T-helper 1 cell treated with Interleukin-12 subunit alpha and Interleukin-12 subunit beta and Interleukin-4 antibody, amounts not matched to agents 30 μg/mL and 1 μg/mL, for 36 hours (primary cell): Measurements from ENCODE around the gene C16orf95.

Source experiments
- H3K27ac Mint-ChIP-seq: one replicate; pipeline ENCODE4 v1.8.0; 2021; ENCODE audit warnings: mild to moderate bottlenecking, mixed read lengths
- H3K27me3 Mint-ChIP-seq: one replicate; pipeline ENCODE4 v1.8.0; 2021; ENCODE audit warnings: low read depth, mixed read lengths
- H3K36me3 Mint-ChIP-seq: one replicate; pipeline ENCODE4 v1.8.0; 2021; ENCODE audit warnings: low read depth, mixed read lengths
- H3K4me1 Mint-ChIP-seq: one replicate; pipeline ENCODE4 v1.8.0; 2021; ENCODE audit warnings: low read depth, mixed read lengths
- H3K4me3 Mint-ChIP-seq: one replicate; pipeline ENCODE4 v1.8.0; 2021; ENCODE audit warnings: mild to moderate bottlenecking, moderate library complexity, mixed read lengths
- H3K9me3 Mint-ChIP-seq: one replicate; pipeline ENCODE4 v1.8.0; 2021; ENCODE audit warnings: mixed read lengths

C16orf95 gene

GRCh38 chr16:87352818-87353217, 35.6 kb upstream of the C16orf95 start:
- Mint-ChIP-seq H3K4me1 (no peaks in the 10 kb centered on the region), H3K27me3 (no peaks in the 10 kb centered on the region), H3K4me3 (no peak overlapping the region), H3K36me3 (peaks cover 2% of the 10 kb centered on the region), H3K27ac (no peak overlapping the region), H3K9me3 (no peaks in the 10 kb centered on the region)

- Mint-ChIP-seq H3K27me3 (no peaks in the 10 kb centered on the region), H3K36me3 (peaks cover 3% of the 10 kb centered on the region), H3K9me3 (no peaks in the 10 kb centered on the region), H3K27ac (no peak overlapping the region), H3K4me3 (no peak overlapping the region), H3K4me1 (no peaks in the 10 kb centered on the region)
Observed at GRCh38 chr16:87351320-87351698, 34.1 kb upstream of the C16orf95 start.

GRCh38 chr16:87350681-87351319, 33.6 kb upstream of the C16orf95 start:
- Mint-ChIP-seq H3K4me3 (no peak overlapping the region), H3K27me3 (no peaks in the 10 kb centered on the region), H3K36me3 (peaks cover 4% of the 10 kb centered on the region), H3K4me1 (no peaks in the 10 kb centered on the region), H3K9me3 (no peaks in the 10 kb centered on the region), H3K27ac (no peak overlapping the region)

- no peak overlapping the region for H3K27ac Mint-ChIP-seq
- peaks cover 10% of the 10 kb centered on the region for H3K36me3 Mint-ChIP-seq
- no peaks in the 10 kb centered on the region for H3K9me3 Mint-ChIP-seq
Observed at GRCh38 chr16:87350031-87350430, 32.8 kb upstream of the C16orf95 start.

GRCh38 chr16:87348616-87349157, 31.5 kb upstream of the C16orf95 start:
- Mint-ChIP-seq H3K9me3 (no peaks in the 10 kb centered on the region), H3K36me3 (peaks cover 10% of the 10 kb centered on the region), H3K4me3 (no peak overlapping the region), H3K27me3 (no peaks in the 10 kb centered on the region), H3K27ac (no peak overlapping the region), H3K4me1 (peaks cover 7% of the 10 kb centered on the region)

More at GRCh38 chr16:87350031-87350430, 32.8 kb upstream of the C16orf95 start:
- no peak overlapping the region for H3K4me3 Mint-ChIP-seq
- H3K27me3 Mint-ChIP-seq = no peaks in the 10 kb centered on the region
- H3K4me1 Mint-ChIP-seq = peaks cover 4% of the 10 kb centered on the region

GRCh38 chr16:87347932-87348615, 30.9 kb upstream of the C16orf95 start:
- Mint-ChIP-seq H3K36me3 (peaks cover 11% of the 10 kb centered on the region), H3K27me3 (no peaks in the 10 kb centered on the region), H3K4me3 (no peak overlapping the region), H3K4me1 (peaks cover 8% of the 10 kb centered on the region), H3K27ac (peak overlapping the region; percentile 62), H3K9me3 (no peaks in the 10 kb centered on the region)

GRCh38 chr16:87346517-87347060, 29.4 kb upstream of the C16orf95 start:
- no peaks in the 10 kb centered on the region for H3K9me3 Mint-ChIP-seq
- H3K27ac Mint-ChIP-seq = no peak overlapping the region
- no peak overlapping the region for H3K4me3 Mint-ChIP-seq
- peaks cover 9% of the 10 kb centered on the region for H3K4me1 Mint-ChIP-seq
- H3K36me3 Mint-ChIP-seq = peaks cover 16% of the 10 kb centered on the region
- H3K27me3 Mint-ChIP-seq = no peaks in the 10 kb centered on the region

GRCh38 chr16:87345726-87346424, 28.7 kb upstream of the C16orf95 start:
- peaks cover 16% of the 10 kb centered on the region for H3K36me3 Mint-ChIP-seq

GRCh38 chr16:87344931-87345631, 27.9 kb upstream of the C16orf95 start:
- peak overlapping the region; percentile 67 for H3K4me3 Mint-ChIP-seq
- no peaks in the 10 kb centered on the region for H3K9me3 Mint-ChIP-seq
- H3K27ac Mint-ChIP-seq = peak overlapping the region; percentile 91
- H3K27me3 Mint-ChIP-seq = no peaks in the 10 kb centered on the region
- peaks cover 9% of the 10 kb centered on the region for H3K4me1 Mint-ChIP-seq
- H3K36me3 Mint-ChIP-seq = peaks cover 16% of the 10 kb centered on the region

More at GRCh38 chr16:87345726-87346424, 28.7 kb upstream of the C16orf95 start:
- Mint-ChIP-seq H3K4me1 (peaks cover 9% of the 10 kb centered on the region), H3K9me3 (no peaks in the 10 kb centered on the region), H3K27ac (peak overlapping the region; percentile 91), H3K4me3 (peak overlapping the region; percentile 66), H3K27me3 (no peaks in the 10 kb centered on the region)

GRCh38 chr16:87344165-87344930, 27.2 kb upstream of the C16orf95 start:
- peak overlapping the region; percentile 50 for H3K27ac Mint-ChIP-seq
- no peaks in the 10 kb centered on the region for H3K9me3 Mint-ChIP-seq
- no peaks in the 10 kb centered on the region for H3K27me3 Mint-ChIP-seq
- peaks cover 9% of the 10 kb centered on the region for H3K4me1 Mint-ChIP-seq
- peak overlapping the region; percentile 30 for H3K4me3 Mint-ChIP-seq
- peaks cover 16% of the 10 kb centered on the region for H3K36me3 Mint-ChIP-seq

- no peaks in the 10 kb centered on the region for H3K27me3 Mint-ChIP-seq
- H3K9me3 Mint-ChIP-seq = no peaks in the 10 kb centered on the region
- H3K36me3 Mint-ChIP-seq = peaks cover 16% of the 10 kb centered on the region
- H3K4me1 Mint-ChIP-seq = peaks cover 13% of the 10 kb centered on the region
- peak overlapping the region; percentile 30 for H3K4me3 Mint-ChIP-seq
- peak overlapping the region; percentile 50 for H3K27ac Mint-ChIP-seq
Observed at GRCh38 chr16:87343753-87344050, 26.5 kb upstream of the C16orf95 start.

GRCh38 chr16:87342978-87343752, 26.0 kb upstream of the C16orf95 start:
- Mint-ChIP-seq H3K9me3 (no peaks in the 10 kb centered on the region), H3K27me3 (no peaks in the 10 kb centered on the region), H3K27ac (peak overlapping the region; percentile 36), H3K36me3 (peaks cover 15% of the 10 kb centered on the region), H3K4me3 (no peak overlapping the region), H3K4me1 (peaks cover 14% of the 10 kb centered on the region)

- no peak overlapping the region for H3K27ac Mint-ChIP-seq
- H3K36me3 Mint-ChIP-seq = peaks cover 14% of the 10 kb centered on the region
- H3K4me1 Mint-ChIP-seq = peaks cover 14% of the 10 kb centered on the region
- H3K4me3 Mint-ChIP-seq = no peak overlapping the region
- no peaks in the 10 kb centered on the region for H3K27me3 Mint-ChIP-seq
- no peaks in the 10 kb centered on the region for H3K9me3 Mint-ChIP-seq
Observed at GRCh38 chr16:87342504-87342903, 25.3 kb upstream of the C16orf95 start.
